IMR-90 (cell line): ENCODE results near the gene ITGB5. TPM values are rescaled to one million over a fixed set of nuclear protein-coding genes. Genes with fewer than 3 reads are reported as not detected.

Source experiments
- CHD1 ChIP-seq: IDR thresholded peaks from 2 replicates; pipeline ENCODE4 v1.6.1; 2012; ENCODE audit warnings: low read depth, low read length, improper control_type of control experiment
- MAFK ChIP-seq: IDR thresholded peaks from 2 replicates; pipeline ENCODE4 v1.6.1; 2012; ENCODE audit warnings: low read depth, low read length, improper control_type of control experiment
- SMC3 ChIP-seq: fragments of 150-350 bp; IDR thresholded peaks from 2 replicates; pipeline ENCODE4 v1.6.1; 2016; ENCODE audit warnings: low read depth, mild to moderate bottlenecking, antibody characterized with exemption, low read length, moderate library complexity
- USF2 ChIP-seq: fragments of 150-350 bp; IDR thresholded peaks from 2 replicates; pipeline ENCODE4 v1.6.1; 2017; ENCODE audit warnings: mild to moderate bottlenecking, antibody characterized with exemption, low read length, low read depth
- polyA plus RNA-seq, 3 experiments: library from polyadenylated mRNA; depleted of rRNA; stranded (reverse); fragments of >200 nt; gene quantifications; 2 replicates each; pipeline ENCODE4 v1.2.3, GENCODE V29; 2012; ENCODE audit warnings: low replicate concordance in 1 of 3
- total RNA-seq: library from RNA; depleted of rRNA; stranded (reverse); fragments of >200 nt; gene quantifications from 2 replicates; pipeline ENCODE4 v1.2.3, GENCODE V29; 2012
- TF ChIP-seq, protein P1 (sequence below): conservative IDR thresholded peaks from 2 replicates; pipeline ENCODE4 v1.5.1; 2012; ENCODE audit warnings: mild to moderate bottlenecking, low read depth, low read length, improper control_type of control experiment

The ITGB5 gene
- total and polyA plus RNA-seq, 2 of the 4 experiments (the other 2 are of a cell fraction), result 85.0 to 101 TPM

DNA sequence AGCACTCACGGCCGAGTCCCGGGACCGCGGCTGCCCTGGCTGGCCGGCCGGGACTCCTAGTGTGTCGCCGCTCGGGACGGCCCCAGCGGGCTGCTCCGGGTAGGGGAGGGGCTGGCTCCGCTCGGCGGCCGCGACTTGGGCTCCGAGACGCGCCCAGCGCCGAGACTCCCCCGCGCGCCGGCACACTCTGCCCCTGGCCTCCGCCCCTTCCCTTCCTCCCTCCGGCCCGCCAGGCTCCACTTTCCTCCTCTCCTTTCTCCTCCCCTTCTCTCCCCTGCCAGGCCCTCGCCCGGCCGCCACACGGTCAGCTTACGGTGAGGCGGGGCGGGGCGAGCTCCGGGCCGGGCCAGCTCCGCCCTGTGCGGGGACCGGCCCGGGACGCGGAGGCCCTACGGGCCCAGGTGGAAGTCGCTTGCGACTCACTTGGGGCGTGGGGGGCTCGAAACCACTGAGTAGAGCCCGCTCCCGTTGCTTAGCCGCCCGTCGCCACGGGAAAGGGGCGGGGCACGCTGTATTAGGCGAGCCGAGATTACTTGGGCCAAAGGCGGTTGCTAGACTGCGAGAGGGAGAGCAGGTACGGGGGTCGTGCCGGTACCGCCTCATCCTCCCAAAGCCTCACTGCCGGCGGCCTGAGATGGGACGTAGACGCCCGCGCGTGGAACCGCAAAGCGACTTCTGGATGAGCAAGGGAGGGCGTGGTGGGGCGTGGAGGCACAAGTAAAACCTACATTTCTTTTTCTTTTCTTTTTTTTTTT lies at the start of gene ITGB5 (continued):
- no peak for TF ChIP-seq USF2
- no peak for TF ChIP-seq SMC3
- no peak for TF ChIP-seq CHD1
- TF ChIP-seq MAFK, result no peak
- TF ChIP-seq, protein P1, sequence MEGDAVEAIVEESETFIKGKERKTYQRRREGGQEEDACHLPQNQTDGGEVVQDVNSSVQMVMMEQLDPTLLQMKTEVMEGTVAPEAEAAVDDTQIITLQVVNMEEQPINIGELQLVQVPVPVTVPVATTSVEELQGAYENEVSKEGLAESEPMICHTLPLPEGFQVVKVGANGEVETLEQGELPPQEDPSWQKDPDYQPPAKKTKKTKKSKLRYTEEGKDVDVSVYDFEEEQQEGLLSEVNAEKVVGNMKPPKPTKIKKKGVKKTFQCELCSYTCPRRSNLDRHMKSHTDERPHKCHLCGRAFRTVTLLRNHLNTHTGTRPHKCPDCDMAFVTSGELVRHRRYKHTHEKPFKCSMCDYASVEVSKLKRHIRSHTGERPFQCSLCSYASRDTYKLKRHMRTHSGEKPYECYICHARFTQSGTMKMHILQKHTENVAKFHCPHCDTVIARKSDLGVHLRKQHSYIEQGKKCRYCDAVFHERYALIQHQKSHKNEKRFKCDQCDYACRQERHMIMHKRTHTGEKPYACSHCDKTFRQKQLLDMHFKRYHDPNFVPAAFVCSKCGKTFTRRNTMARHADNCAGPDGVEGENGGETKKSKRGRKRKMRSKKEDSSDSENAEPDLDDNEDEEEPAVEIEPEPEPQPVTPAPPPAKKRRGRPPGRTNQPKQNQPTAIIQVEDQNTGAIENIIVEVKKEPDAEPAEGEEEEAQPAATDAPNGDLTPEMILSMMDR, result no peak
